ENCODE results near the gene CKLF.
"Not testable (repeated sequence)": the region's sequence is repeated elsewhere in the genome, so short reads cannot be mapped to it uniquely, and the experiment has no call there.

Gene CKLF

GRCh38 chr16:66542396-66542795 is 10.0 kb upstream of the CKLF start:
- DNase-seq (ENCODE audit: low read depth in 2 of 2): no peak

GRCh38 chr16:66543541-66543940 is 8.8 kb upstream of the CKLF start:
- DNase-seq (ENCODE audit: low read depth in 2 of 2): no peak

GRCh38 chr16:66544016-66544757 is 8.2 kb upstream of the CKLF start:
- DNase-seq (ENCODE audit: low read depth in 2 of 2): no peak

GRCh38 chr16:66547101-66547989 is 5.0 kb upstream of the CKLF start:
- no peak for DNase-seq (ENCODE audit: low read depth in 2 of 2)

- no peak for DNase-seq (ENCODE audit: low read depth in 2 of 2)
Measured at GRCh38 chr16:66548068-66548467, 4.3 kb upstream of the CKLF start.

GRCh38 chr16:66548868-66549267 is 3.5 kb upstream of the CKLF start:
- DNase-seq (ENCODE audit: low read depth in 2 of 2): no peak

GRCh38 chr16:66549284-66550131 is 2.9 kb upstream of the CKLF start, which contains the start of gene TK2:
Gene TK2, minus strand, starts transcription at chr16:66550122. Its CDS starts 61 bp downstream, at chr16:66550061.
- peak; percentile 43 to 65 for DNase-seq (ENCODE audit: low read depth in 2 of 2)

- peak; percentile 23 to 32 for DNase-seq (ENCODE audit: low read depth in 2 of 2)
Measured at GRCh38 chr16:66551348-66551759, 1.0 kb upstream of the CKLF start.

GRCh38 chr16:66551788-66552285 is 539 bp upstream of the CKLF start:
- DNase-seq (ENCODE audit: low read depth in 2 of 2): no peak

- DNase-seq (ENCODE audit: low read depth in 2 of 2): no peak
Measured at GRCh38 chr16:66553223-66553622, 847 bp downstream of the CKLF start.

- no peak for DNase-seq (ENCODE audit: low read depth in 2 of 2)
Measured at GRCh38 chr16:66554021-66554420, 1.6 kb downstream of the CKLF start.

- no peak for DNase-seq (ENCODE audit: low read depth in 2 of 2)
Measured at GRCh38 chr16:66554495-66554894, 2.1 kb downstream of the CKLF start.

GRCh38 chr16:66560107-66560506 is 7.7 kb downstream of the CKLF start:
- no peak for DNase-seq (ENCODE audit: low read depth in 2 of 2)

GRCh38 chr16:66561381-66562080 is 9.2 kb downstream of the CKLF start:
- DNase-seq (ENCODE audit: low read depth in 2 of 2): no peak

- no peak for DNase-seq (ENCODE audit: low read depth in 2 of 2)
Measured at GRCh38 chr16:66562409-66562808, 10.0 kb downstream of the CKLF start.

- DNase-seq (ENCODE audit: low read depth in 2 of 2): no peak
Measured at GRCh38 chr16:66562986-66563385, 10.6 kb downstream of the CKLF start.

- DNase-seq (ENCODE audit: low read depth in 2 of 2): no peak
Measured at GRCh38 chr16:66563574-66564334, 11.4 kb downstream of the CKLF start.

GRCh38 chr16:66566051-66566901 is 13.9 kb downstream of the CKLF start, which contains the start of gene CMTM1:
Gene CMTM1, plus strand, starts transcription at chr16:66566439. Its CDS starts 75 bp downstream, at chr16:66566514.
- no peak for DNase-seq (ENCODE audit: low read depth in 2 of 2)

GRCh38 chr16:66567270-66567669 is 14.9 kb downstream of the CKLF start:
- not testable (repeated sequence) for DNase-seq (ENCODE audit: low read depth in 2 of 2)

All from stimulated activated CD4-positive, alpha-beta T cell treated with anti-CD3 and anti-CD28 coated beads, Interleukin-1b, Interleukin-23, amount 100 ng/mL, for 4 hours (primary cell).